GM12875 (cell line): ENCODE data around the gene POLA1.
A peak's percentile ranks its signal among the peaks of the same experiment; 100 is the strongest.

Experiments
- H3K4me3 ChIP-seq: one replicate; pipeline ENCODE4 v1.5.1; 2011; ENCODE audit warnings: low read depth, low read length, control low read depth
- TF ChIP-seq, protein P1 (sequence below): IDR thresholded peaks from 2 replicates; pipeline ENCODE4 v1.5.1; 2011; ENCODE audit warnings: low read depth, mild to moderate bottlenecking, control low read depth, inconsistent platforms, low read length, moderate library complexity, borderline replicate concordance; ENCODE audit not compliant: insufficient read depth

Gene POLA1

GRCh38 chrX:25011589-25012432 lies 318.1 kb downstream of the POLA1 start:
- H3K4me3 ChIP-seq: no peak overlapping the region
- TF ChIP-seq, protein P1, sequence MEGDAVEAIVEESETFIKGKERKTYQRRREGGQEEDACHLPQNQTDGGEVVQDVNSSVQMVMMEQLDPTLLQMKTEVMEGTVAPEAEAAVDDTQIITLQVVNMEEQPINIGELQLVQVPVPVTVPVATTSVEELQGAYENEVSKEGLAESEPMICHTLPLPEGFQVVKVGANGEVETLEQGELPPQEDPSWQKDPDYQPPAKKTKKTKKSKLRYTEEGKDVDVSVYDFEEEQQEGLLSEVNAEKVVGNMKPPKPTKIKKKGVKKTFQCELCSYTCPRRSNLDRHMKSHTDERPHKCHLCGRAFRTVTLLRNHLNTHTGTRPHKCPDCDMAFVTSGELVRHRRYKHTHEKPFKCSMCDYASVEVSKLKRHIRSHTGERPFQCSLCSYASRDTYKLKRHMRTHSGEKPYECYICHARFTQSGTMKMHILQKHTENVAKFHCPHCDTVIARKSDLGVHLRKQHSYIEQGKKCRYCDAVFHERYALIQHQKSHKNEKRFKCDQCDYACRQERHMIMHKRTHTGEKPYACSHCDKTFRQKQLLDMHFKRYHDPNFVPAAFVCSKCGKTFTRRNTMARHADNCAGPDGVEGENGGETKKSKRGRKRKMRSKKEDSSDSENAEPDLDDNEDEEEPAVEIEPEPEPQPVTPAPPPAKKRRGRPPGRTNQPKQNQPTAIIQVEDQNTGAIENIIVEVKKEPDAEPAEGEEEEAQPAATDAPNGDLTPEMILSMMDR: no peak

DNA sequence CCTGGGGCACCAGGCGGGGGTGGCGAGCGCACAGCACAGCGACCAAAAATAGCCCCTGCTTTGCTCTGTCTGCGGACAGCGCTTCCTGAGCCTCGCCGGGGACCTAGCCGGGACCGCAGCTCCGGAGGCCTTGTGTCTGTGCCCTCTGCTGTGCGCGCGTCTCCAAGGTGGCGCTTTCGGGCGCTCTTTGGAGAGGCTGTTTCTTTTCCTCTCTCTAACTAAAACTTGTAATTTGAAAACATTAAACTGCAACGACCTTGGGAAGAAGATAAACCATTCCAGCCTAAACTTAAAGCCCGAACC lies 318.7 kb downstream of the POLA1 start:
- no peak overlapping the region for H3K4me3 ChIP-seq
- TF ChIP-seq, protein P1: no peak

GRCh38 chrX:25012793-25013631 lies 319.3 kb downstream of the POLA1 start:
- TF ChIP-seq, protein P1: no peak
- H3K4me3 ChIP-seq: peak overlapping the region; percentile 44

DNA sequence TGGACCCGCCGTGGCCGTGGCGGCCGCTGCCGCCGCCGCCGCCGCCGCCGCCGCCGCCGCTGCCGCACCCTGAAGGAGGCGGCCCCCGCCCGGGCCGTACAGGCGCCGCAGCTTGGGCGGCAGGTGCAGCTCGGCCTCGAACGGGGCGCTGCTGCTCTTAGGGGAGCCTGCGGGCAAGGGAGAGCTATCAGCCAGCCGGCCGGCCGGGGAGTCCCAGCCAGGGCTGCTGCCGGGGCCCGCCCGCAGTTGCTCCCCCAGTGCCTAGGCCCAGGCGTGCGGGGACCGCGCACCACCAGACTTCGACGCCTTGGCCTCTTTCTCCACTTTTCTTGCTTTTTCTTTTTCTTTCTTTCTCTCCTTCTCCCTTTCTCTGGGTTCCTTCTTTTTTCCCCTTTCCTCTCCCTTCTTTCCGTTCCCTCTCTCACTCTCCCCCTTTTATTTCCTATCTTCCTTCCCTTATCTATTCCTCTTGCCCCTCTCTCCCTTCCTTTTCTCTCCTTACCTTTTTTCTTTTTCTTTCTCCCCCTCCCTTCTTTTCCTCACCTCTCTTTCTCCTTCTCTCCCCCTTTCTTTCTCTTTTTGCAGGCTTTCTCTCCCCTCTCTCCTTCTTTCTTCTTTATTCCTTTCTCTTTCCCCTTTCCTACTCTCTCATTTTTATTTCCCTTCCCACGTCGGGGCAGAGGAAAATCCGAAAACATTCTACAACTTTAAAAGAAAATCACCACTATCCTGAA lies 320.1 kb downstream of the POLA1 start:
- TF ChIP-seq, protein P1: no peak
- no peak overlapping the region for H3K4me3 ChIP-seq

- H3K4me3 ChIP-seq: no peak overlapping the region
- TF ChIP-seq, protein P1: no peak
Measured at GRCh38 chrX:25014366-25014838, 320.7 kb downstream of the POLA1 start.

- TF ChIP-seq, protein P1: no peak
- no peak within 1 kb of the TSS for H3K4me3 ChIP-seq
Measured at GRCh38 chrX:25015486-25016360, 322.0 kb downstream of the POLA1 start, which contains the start of gene ARX. Gene ARX, minus strand, starts transcription at chrX:25015965. Its CDS starts 228 bp downstream, at chrX:25015737.
